Esophagus squamous epithelium (tissue), 4 donors: ENCODE data around the gene ZNF846.
"Not testable (repeated sequence)": the region's sequence is repeated elsewhere in the genome, so short reads cannot be mapped to it uniquely, and the experiment has no call there.

Source experiments
- POLR2A ChIP-seq, 4 donors: fragments of 450-650 bp; IDR thresholded peaks; one replicate each; pipeline ENCODE4 v1.6.1; 2017; ENCODE audit warnings: antibody characterized with exemption in 4 of 4, mild to moderate bottlenecking in 4 of 4, moderate library complexity in 3 of 4
- TF ChIP-seq, protein P1 (sequence below), 6 experiments: fragments of 450-650 bp in 4 of 6; fragments of 200-600 bp in 2 of 6; sonication (generic) in 2 of 6; IDR thresholded peaks; one replicate each; pipeline ENCODE4 v1.5.1; 2016 to 2019; ENCODE audit warnings: antibody characterized with exemption in 6 of 6, mild to moderate bottlenecking in 4 of 6, moderate library complexity in 4 of 6

DNA sequence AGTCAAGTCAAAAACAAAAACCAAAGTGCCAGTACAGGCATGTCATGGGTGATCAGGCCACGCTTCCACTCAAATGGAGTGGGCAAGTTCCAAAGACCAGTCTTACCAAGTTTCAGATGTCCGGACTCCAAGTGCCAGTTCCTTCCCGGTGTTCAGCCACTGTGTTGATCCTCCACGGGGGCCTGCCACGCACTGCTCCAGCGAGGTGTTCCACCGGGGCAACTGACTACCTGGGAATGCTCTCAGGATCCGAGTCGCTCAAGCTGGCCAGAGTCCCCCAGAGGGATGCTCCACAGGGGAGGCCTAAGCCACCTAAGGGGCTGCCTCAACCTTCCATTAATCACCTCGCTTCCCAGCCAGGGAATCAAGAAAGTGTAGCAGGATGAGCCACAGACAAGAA lies 38.5 kb downstream of the ZNF846 start:
- TF ChIP-seq POLR2A (IDR thresholded peaks at IDR 0.05) = not testable (repeated sequence)
- TF ChIP-seq, protein P1, sequence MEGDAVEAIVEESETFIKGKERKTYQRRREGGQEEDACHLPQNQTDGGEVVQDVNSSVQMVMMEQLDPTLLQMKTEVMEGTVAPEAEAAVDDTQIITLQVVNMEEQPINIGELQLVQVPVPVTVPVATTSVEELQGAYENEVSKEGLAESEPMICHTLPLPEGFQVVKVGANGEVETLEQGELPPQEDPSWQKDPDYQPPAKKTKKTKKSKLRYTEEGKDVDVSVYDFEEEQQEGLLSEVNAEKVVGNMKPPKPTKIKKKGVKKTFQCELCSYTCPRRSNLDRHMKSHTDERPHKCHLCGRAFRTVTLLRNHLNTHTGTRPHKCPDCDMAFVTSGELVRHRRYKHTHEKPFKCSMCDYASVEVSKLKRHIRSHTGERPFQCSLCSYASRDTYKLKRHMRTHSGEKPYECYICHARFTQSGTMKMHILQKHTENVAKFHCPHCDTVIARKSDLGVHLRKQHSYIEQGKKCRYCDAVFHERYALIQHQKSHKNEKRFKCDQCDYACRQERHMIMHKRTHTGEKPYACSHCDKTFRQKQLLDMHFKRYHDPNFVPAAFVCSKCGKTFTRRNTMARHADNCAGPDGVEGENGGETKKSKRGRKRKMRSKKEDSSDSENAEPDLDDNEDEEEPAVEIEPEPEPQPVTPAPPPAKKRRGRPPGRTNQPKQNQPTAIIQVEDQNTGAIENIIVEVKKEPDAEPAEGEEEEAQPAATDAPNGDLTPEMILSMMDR (IDR thresholded peaks at IDR 0.05) = not testable (repeated sequence)
